ENCODE measurements around the gene RAB43. TPM values are rescaled to one million over a fixed set of nuclear protein-coding genes. Genes with fewer than 3 reads are reported as not detected.
A peak's percentile ranks its signal among the peaks of the same experiment; 100 is the strongest.

RAB43 gene
- total RNA-seq, 2 donors from 2014 or later = 34.5 to 38.1 TPM

- Histone ChIP-seq H3K27me3 (ENCODE audit: control insufficient read depth, insufficient read depth, low read length, poor library complexity, severe bottlenecking) (no peaks in the 10 kb centered on the region), H3K36me3 (ENCODE audit: control insufficient read depth, insufficient read depth, low read length) (peaks cover 20% of the 10 kb centered on the region), H3K4me3 (ENCODE audit: low read length) (no peak overlapping the region), H3K27ac (ENCODE audit: low read depth, low read length) (no peak overlapping the region), H3K9ac (ENCODE audit: extremely low read depth, low read length, poor library complexity, severe bottlenecking) (no peak overlapping the region), H3K4me1 (ENCODE audit: control insufficient read depth, insufficient read depth, low read length) (no peaks in the 10 kb centered on the region), H3K9me3 (ENCODE audit: control insufficient read depth, low read length) (no peaks in the 10 kb centered on the region)
- TF ChIP-seq, protein P1, sequence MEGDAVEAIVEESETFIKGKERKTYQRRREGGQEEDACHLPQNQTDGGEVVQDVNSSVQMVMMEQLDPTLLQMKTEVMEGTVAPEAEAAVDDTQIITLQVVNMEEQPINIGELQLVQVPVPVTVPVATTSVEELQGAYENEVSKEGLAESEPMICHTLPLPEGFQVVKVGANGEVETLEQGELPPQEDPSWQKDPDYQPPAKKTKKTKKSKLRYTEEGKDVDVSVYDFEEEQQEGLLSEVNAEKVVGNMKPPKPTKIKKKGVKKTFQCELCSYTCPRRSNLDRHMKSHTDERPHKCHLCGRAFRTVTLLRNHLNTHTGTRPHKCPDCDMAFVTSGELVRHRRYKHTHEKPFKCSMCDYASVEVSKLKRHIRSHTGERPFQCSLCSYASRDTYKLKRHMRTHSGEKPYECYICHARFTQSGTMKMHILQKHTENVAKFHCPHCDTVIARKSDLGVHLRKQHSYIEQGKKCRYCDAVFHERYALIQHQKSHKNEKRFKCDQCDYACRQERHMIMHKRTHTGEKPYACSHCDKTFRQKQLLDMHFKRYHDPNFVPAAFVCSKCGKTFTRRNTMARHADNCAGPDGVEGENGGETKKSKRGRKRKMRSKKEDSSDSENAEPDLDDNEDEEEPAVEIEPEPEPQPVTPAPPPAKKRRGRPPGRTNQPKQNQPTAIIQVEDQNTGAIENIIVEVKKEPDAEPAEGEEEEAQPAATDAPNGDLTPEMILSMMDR (conservative IDR thresholded peaks at IDR 0.05) = no peak
- no peak for DNase-seq
- WGBS, 2 experiments (ENCODE audit: insufficient coverage in 1 of 2, insufficient read length in 1 of 2) = 94 to 95% methylated on average over 4 of the region's 4 CpGs
- Mint-ChIP-seq H3K27me3 (ENCODE audit: insufficient read depth) (no peaks in the 10 kb centered on the region), H3K36me3 (ENCODE audit: low read depth) (peaks cover 29% of the 10 kb centered on the region), H3K4me3 (no peak overlapping the region), H3K27ac (no peak overlapping the region), H3K9me3 (no peaks in the 10 kb centered on the region), H3K4me1 (peaks cover 13% of the 10 kb centered on the region)
These were observed 15.7 kb downstream of the RAB43 start for GRCh38 chr3:129105862-129106261.

- no peak for DNase-seq
- no peak overlapping the region for H3K27ac ChIP-seq (ENCODE audit: low read depth, low read length)
- Mint-ChIP-seq H3K27ac (no peak overlapping the region), H3K27me3 (ENCODE audit: insufficient read depth) (no peaks in the 10 kb centered on the region), H3K4me3 (no peak overlapping the region), H3K36me3 (ENCODE audit: low read depth) (peaks cover 26% of the 10 kb centered on the region), H3K9me3 (no peaks in the 10 kb centered on the region), H3K4me1 (peaks cover 13% of the 10 kb centered on the region)
- peaks cover 13% of the 10 kb centered on the region for H3K36me3 ChIP-seq (ENCODE audit: control insufficient read depth, insufficient read depth, low read length)
- TF ChIP-seq, protein P1 (conservative IDR thresholded peaks at IDR 0.05) = no peak
- 91 to 96% methylated on average over 3 to 6 of the region's 6 CpGs for WGBS, 2 experiments (ENCODE audit: insufficient coverage in 1 of 2, insufficient read length in 1 of 2)
- H3K9ac ChIP-seq (ENCODE audit: extremely low read depth, low read length, poor library complexity, severe bottlenecking) = no peak overlapping the region
- no peaks in the 10 kb centered on the region for H3K27me3 ChIP-seq (ENCODE audit: control insufficient read depth, insufficient read depth, low read length, poor library complexity, severe bottlenecking)
- no peak overlapping the region for H3K4me3 ChIP-seq (ENCODE audit: low read length)
- H3K9me3 ChIP-seq (ENCODE audit: control insufficient read depth, low read length) = no peaks in the 10 kb centered on the region
- no peaks in the 10 kb centered on the region for H3K4me1 ChIP-seq (ENCODE audit: control insufficient read depth, insufficient read depth, low read length)
These were observed 17.0 kb downstream of the RAB43 start for GRCh38 chr3:129104498-129105079.

DNA sequence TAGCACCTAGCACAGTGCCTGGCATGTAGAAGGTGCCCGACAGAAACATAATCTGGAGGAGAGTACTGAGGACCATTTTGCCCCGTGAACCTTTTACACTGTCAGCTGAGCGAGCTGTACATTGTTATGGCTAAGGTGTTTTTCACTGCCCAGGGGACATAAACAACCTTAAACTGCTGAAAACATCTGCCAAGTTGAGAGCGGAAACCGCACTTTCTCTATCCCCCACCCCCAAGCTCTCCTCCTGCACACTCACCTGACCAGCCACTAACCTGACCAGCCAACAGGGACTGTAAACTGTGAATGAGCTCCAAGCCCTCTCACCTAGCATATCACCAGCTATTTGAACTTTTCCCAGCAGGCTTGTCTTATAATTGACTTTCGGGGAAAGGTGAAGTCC is 17.6 kb downstream of the RAB43 start:
- Mint-ChIP-seq H3K27me3 (ENCODE audit: insufficient read depth) (no peaks in the 10 kb centered on the region), H3K27ac (peak overlapping the region; percentile 20), H3K4me1 (peaks cover 13% of the 10 kb centered on the region), H3K4me3 (no peak overlapping the region), H3K9me3 (no peaks in the 10 kb centered on the region), H3K36me3 (ENCODE audit: low read depth) (peaks cover 27% of the 10 kb centered on the region)
- 91 to 98% methylated on average over 4 to 6 of the region's 6 CpGs for WGBS, 2 experiments (ENCODE audit: insufficient coverage in 1 of 2, insufficient read length in 1 of 2)
- Histone ChIP-seq H3K9me3 (ENCODE audit: control insufficient read depth, low read length) (no peaks in the 10 kb centered on the region), H3K27me3 (ENCODE audit: control insufficient read depth, insufficient read depth, low read length, poor library complexity, severe bottlenecking) (no peaks in the 10 kb centered on the region), H3K36me3 (ENCODE audit: control insufficient read depth, insufficient read depth, low read length) (peaks cover 13% of the 10 kb centered on the region), H3K9ac (ENCODE audit: extremely low read depth, low read length, poor library complexity, severe bottlenecking) (no peak overlapping the region), H3K4me3 (ENCODE audit: low read length) (no peak overlapping the region), H3K4me1 (ENCODE audit: control insufficient read depth, insufficient read depth, low read length) (no peaks in the 10 kb centered on the region), H3K27ac (ENCODE audit: low read depth, low read length) (no peak overlapping the region)
- DNase-seq = no peak
- TF ChIP-seq, protein P1 (conservative IDR thresholded peaks at IDR 0.05) = no peak
